RPMI7951 (cell line): ENCODE results near the gene SMKR1. TPM values are rescaled to one million over a fixed set of nuclear protein-coding genes. Genes with fewer than 3 reads are reported as not detected.

Source experiments
- DNase-seq: peaks from one replicate; pipeline ENCODE4 v3.0.0-alpha.2; 2012; ENCODE audit warnings: low read depth
- total RNA-seq: library from RNA; depleted of rRNA; stranded (reverse); fragments of >200 nt; shearing (Covaris generic); gene quantifications from 2 replicates; pipeline ENCODE4 v1.2.3, GENCODE V29; 2014

SMKR1 gene
- total RNA-seq, 1 experiment from 2014 or later = 0.24 TPM

- DNase-seq = no peak
These were observed 19.6 kb upstream of the SMKR1 start for GRCh38 chr7:129482781-129483180.

- peak; percentile 66 for DNase-seq
These were observed 12.8 kb upstream of the SMKR1 start for GRCh38 chr7:129489491-129489890.

- DNase-seq = no peak
These were observed 9.9 kb upstream of the SMKR1 start for GRCh38 chr7:129492391-129492790.

GRCh38 chr7:129493555-129493954, 8.8 kb upstream of the SMKR1 start:
- no peak for DNase-seq

- peak; percentile 72 for DNase-seq
These were observed 8.3 kb upstream of the SMKR1 start for GRCh38 chr7:129494041-129494440.

GRCh38 chr7:129495987-129496386, 6.3 kb upstream of the SMKR1 start:
- DNase-seq = no peak

- no peak for DNase-seq
These were observed 5.7 kb upstream of the SMKR1 start for GRCh38 chr7:129496653-129497052.

- DNase-seq = no peak
These were observed 5.2 kb upstream of the SMKR1 start for GRCh38 chr7:129497156-129497555.

GRCh38 chr7:129498021-129498420, 4.3 kb upstream of the SMKR1 start:
- DNase-seq = no peak

- DNase-seq = no peak
These were observed 2.3 kb upstream of the SMKR1 start for GRCh38 chr7:129499999-129500398.

- DNase-seq = no peak
These were observed 666 bp downstream of the SMKR1 start for GRCh38 chr7:129502708-129503685.

GRCh38 chr7:129503725-129504124, 1.4 kb downstream of the SMKR1 start:
- DNase-seq = no peak

- no peak for DNase-seq
These were observed 9.9 kb downstream of the SMKR1 start for GRCh38 chr7:129512192-129512591.

GRCh38 chr7:129513546-129513945, 11.2 kb downstream of the SMKR1 start:
- DNase-seq = no peak

GRCh38 chr7:129514683-129515082, 12.4 kb downstream of the SMKR1 start:
- DNase-seq = peak; percentile 29

- no peak for DNase-seq
These were observed 13.1 kb downstream of the SMKR1 start for GRCh38 chr7:129515381-129515780.

GRCh38 chr7:129517931-129518330, 15.6 kb downstream of the SMKR1 start:
- DNase-seq = no peak

- DNase-seq = no peak
These were observed 17.1 kb downstream of the SMKR1 start for GRCh38 chr7:129519464-129519863.

- DNase-seq = no peak
These were observed 20.0 kb downstream of the SMKR1 start for GRCh38 chr7:129522088-129522970.

GRCh38 chr7:129522971-129523340, 20.6 kb downstream of the SMKR1 start:
- no peak for DNase-seq

- DNase-seq = no peak
These were observed 21.6 kb downstream of the SMKR1 start for GRCh38 chr7:129523924-129524323.

- peak; percentile 84 for DNase-seq
These were observed 22.1 kb downstream of the SMKR1 start for GRCh38 chr7:129524405-129524804.
